GM19324 (cell line): Measurements from ENCODE around the gene KIAA0513.

ENCODE experiments used
- ATAC-seq: cut with Tn5 transposase; IDR thresholded peaks from one replicate; pipeline ENCODE4 v1.9.1; 2021; ENCODE audit warnings: mild to moderate bottlenecking, moderate library complexity; ENCODE audit not compliant: unreplicated experiment, low FRiP score

KIAA0513 gene

DNA sequence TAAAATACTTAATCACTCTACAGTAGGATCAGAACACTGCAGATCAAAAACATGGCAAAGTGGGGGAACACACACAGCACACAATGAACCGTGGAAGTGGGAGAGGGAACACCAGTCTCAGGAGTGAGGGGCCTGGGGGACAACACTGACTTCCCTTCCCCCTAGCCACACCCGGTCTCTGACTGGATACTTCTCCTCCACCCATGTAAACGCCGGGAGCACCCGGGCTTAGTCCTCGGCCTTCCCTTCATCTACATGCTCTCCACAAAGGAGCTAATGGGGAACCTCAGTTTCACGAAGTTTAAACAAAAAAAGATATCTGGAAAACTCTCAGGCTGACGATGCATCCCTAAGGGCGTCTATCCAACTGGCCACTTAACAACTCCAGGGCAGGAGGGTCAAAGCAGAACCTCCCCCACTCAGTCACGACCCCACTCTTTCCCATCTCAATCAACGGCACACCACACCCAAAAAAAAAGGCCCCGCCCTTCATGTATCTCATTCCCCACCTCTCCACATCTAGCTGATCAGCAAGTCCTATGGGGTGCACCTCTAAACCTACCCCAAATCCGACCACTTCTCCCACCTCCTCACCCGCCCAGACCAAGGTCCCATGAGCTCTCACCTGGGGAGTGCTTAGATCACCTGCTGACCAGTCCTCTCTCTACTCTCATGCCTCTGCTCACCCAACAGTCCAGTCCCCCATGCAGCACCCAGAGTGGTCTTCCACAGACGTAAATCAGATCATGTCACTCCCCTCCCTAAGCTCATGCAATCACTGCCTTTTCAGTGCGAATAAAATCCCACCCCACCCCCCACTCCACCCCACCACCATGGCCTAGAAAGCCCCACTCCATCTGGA lies 23.6 kb upstream of the KIAA0513 start:
- ATAC-seq: no peak

DNA sequence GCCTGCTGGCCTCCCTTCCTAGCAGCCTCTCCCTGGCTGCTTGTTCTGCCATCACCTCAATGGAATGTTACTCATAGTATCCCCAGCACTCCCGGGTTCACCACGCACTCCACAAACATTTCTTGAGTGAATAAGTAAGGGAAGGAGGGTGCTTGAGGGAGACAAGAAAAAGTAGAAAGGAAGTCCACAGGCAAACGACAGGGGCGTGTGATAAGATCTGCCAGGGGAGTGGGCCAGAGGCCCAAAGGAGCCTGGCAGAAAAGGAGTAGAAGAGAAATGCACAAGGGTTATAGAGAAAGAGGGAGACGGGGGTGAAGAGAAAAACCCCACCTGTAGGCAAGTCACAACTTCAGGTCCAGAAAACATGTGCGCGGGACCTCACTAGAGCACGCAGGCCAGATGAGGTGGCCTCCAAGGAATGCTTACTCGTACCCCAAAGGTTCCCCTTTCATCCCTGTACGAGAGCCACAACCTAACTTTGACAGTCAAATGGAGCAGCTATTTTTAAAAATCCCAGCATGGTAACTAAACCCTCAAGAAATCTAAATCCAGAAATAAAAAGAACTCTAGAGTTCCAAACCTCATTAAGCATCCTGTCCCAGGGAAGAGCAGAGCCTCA lies 22.9 kb upstream of the KIAA0513 start:
- no peak for ATAC-seq

DNA sequence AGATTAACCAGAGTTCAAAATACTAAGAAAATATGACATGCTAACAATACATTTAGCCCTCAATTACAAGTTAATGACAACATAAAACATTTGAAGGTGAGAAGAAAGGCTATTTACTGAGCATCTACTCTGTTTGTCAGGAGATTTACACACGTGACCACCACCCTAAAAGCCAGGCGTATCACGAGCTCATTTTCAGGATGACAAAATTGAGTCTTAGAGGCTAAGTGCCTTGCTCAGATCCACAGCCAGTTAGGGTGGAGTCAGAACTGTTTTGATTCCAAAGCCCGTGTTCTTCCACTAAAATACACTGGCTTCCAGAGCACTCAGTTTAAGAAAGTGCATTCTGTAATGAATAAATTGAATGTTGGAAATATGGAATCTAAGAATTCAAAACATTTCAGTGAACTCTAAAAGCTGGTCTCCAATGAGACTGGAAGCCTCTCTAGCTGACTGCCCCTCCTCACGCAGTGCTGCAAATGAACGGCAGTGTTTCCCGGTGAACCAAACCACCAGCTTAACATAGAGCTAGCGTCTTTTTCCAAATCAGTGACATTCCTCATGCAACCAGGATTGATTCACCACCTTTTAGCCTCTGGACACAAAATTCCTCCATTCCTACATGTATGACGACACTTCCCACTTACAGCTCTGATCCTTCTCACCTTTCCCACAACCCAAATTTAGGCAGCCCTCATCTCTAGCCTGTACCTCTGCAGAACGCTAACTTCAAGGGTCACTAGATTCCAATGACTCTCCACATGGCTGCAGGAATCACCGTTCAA lies 22.1 kb upstream of the KIAA0513 start:
- no peak for ATAC-seq

DNA sequence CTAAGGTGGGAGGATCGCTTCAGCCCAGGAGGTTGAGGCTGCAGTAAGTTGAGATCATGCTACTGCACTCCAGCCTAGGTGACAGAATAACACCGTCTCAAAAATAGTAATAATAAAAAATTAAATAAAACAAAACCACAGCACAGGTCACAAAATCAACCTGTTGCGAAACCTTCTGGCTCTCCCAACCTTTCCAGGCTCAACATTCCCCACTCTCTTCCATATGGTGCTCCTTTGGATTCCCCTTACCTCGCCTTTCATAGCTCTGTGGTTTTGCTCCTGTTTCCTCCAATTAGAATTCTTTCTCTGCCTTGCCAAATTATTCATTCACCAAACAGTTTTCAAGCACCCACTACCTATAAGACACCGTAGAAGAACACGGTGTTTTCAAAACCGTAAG lies 21.0 kb upstream of the KIAA0513 start:
- no peak for ATAC-seq

DNA sequence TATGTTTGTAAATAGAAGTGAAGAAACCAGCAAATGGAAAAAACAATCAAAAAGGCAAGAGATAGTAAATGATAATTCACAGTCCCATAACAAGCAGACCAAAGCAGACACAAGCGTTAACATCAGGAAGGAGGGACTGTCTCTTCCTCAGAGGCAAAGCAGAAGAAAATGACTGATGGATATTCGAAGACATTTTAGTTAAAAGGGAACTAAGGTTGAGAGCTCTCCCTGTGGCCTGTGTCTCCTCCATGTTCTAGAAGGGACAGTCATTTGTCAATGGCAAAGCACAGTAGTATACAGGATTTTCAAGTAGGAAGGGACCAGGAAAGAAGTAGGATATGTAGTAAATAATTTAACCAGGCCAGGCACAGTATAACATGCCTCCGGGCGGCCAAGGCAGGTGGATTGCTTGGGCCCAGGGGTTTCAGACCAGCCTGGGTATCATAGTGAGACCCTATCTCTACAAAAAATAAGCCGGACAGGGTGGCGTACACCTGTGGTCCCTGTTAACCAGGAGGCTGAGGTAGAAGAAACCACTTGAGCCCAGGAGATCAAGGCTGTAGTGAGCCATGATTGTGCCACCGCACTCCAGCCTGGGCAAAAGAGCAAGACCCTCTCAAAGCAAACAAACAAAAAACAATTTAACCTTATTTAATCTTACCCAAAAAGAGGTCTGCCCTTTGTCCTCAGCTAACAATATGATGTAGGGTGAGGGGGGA lies 19.9 kb upstream of the KIAA0513 start:
- no peak for ATAC-seq

DNA sequence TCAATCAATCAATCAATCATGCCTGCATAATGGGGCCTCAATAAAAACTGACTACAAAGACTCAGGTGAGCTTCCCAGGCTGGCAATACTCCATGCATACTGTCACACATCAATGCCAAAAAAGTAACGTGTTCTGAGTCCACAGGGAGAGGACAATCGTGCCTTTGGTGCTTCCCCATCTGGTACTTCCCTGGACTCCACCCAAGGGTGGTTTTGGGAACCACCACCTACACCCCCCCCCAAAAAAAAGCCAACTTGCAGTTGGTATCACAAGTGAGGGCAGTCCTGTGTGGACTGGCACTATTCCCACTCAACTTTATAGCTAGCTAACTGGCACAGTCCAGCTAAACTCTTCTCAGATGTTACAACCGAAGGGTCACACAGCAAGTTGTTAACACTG lies 19.3 kb upstream of the KIAA0513 start:
- ATAC-seq: no peak

DNA sequence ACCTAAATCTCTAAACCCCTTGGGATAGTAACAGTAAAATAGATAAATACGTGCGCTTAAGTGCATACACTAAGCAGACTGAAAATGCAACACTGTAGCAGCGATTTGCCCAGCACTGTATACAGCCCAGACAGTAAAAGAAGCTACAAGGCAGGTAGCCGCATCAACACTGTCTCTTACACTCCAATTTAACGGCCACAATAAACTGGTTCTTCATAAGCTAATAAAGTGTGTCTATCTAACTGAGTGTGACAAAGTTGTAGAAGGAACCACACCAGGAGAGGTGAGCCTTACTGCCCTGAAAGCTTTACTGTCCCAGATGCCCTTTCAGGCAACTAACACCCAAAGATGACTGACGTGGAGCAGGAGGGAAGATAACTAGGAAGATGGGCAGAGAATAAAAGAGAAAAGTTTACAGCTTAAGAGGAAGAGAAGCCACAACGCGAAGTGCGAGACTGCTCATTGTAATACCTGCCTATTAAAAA lies 17.1 kb upstream of the KIAA0513 start:
- ATAC-seq: no peak

DNA sequence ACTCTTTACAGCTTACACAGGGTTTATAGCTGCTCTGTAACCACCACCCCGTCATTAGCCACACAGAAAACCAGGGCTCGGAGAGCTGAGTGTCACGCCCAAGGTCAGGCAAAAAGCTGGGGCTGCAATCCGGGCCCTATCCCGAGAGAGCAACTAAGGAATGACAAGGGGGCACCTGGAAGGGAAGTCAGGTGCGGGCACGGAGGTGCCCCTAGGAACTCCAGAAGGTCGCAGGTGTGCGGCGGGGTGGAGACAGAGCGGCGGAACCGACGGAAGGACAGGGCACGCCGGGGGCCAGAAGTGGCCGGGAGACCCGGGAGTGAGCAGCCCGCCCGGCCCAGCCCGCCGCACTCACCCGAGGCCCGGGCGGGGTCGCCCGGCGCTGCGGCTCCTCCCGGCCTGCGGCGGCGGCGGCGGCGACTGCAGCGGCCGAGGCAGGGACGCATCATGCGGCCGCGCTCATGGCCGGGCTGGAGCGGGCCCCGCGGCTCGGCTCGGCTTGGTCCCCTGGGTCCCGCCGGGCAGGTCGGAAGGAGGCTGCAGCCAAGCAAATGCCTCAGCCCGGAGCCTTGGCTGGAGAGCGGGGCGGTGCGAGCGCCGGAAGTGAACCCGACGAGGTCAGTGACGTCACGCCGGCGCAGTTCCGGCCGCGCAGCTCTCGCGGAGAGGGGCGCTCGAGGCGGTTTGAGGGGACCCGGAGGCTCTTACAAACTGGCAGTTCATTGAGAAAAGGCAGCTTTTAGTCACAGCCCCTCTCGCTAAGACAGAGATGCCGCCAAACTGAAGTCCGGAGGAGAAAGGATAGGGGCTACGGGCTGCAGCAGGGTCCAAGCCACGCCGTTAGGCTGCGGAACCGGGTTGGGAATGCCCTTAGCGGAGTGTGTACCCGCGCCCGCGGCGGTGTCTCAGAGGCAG lies 16.4 kb upstream of the KIAA0513 start, which contains the start of gene ZDHHC7:
Gene ZDHHC7 (minus strand): TSS at position 605 of the 915 bp plus-strand sequence. CDS start 20,917 bp downstream, outside the sequence.
- peak; percentile 88 for ATAC-seq

DNA sequence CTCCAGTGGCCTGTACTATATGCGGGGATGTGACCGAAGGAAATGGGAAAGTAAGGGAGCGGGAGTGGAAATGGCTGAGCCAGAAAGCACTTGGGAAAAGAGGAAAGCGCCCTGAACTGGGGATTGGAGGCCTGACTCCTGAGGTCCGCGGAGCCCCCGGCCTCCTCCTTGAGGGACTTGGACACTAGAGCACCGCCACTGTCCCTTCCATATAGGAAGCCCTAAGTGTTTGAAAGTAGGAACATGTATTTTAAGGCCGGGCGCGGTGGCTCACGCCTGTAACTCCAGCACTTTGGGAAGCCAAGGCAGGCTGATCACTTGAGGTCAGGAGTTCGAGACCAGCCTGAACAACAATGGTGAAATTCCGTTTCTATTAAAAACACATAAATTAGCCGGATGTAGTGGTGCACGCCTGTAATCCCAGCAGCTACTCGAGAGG lies 15.7 kb upstream of the KIAA0513 start:
- no peak for ATAC-seq

DNA sequence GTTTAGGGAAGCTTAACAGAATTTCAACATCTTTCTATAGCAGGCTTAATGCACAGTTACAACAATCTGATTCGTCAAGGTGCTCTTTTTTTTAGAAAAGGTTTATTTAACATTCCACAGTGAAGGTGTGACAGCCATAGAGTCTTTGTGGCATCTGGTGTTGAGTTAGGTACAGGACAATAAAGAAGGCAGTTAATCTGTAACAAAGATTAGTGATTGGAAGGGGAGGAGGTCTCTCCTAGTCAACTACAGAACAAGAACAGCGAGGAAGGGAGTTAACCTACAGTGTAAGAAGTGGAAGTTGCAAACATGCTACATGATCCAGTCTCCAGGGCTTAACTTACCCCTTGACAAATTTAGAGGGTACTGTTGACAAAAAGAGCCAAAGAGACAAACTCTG lies 13.3 kb upstream of the KIAA0513 start:
- ATAC-seq: no peak

DNA sequence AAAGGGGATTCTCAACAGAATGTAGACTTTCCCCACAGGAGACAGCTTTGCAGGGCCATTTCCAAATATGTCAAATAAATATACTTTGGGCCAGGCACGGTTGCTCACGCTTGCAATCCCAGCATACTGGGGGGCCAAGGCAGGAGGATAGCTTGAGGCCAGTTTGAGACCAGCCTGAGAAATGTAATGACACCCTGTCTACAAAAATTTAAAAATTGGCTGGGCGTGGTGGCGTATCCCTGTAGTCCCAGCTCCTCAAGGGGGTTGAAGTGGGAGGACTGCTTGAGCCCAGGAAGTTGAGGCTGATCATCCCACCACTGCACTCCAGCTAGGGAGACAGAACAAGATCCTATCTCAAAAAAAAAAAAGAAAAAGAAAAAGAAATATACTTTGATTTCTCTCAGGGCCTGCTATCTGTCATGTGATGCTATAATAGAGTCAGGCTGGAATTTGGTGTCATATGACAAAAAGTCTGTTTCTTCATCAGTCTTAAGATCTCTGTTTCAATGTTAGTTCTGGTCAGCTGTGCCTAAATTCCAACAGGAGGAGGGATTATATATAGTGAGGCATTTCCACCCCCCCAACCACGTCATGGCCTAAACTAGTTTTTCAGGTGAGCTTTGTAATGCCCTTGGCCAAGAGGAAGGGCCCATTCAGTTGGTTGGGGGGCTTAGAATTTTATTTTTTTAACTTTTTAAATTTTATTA lies 12.0 kb upstream of the KIAA0513 start:
- ATAC-seq: no peak

DNA sequence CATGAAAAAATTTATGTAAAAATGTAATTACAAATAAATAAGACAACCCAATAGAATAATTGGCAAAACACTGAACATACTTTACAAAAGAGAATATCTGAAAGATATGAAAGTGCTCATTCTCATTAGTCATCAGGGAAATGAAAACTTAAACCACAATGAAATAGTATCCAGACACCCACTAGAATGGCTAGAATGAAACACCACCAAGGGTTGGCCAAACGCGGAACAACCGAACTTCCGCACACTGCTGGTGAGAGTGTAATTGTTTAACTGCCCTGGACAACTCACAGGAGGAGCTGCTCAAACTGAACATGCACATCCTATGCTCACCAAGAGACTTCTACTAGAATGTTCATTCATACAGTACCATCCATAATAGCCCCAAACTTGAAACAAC lies 10.4 kb upstream of the KIAA0513 start:
- ATAC-seq: no peak

DNA sequence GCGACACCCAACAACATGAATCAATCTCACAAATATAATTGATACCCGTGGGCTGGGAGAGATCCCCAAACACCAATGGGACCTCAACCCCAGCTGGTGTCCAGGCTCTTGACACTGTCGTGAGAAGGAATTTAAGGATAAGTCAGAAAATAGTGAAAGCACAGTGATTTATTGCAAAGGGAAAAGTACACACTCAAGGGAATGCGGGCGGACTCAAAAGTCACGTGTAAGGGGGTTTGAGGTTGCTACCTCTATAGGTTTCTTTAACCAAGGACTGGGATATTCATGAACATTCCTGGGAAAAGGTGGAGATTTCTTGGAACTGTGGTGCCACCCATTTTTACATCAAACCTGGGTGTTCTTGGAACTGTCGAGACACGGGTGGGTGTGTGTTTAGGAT lies 10.0 kb upstream of the KIAA0513 start:
- ATAC-seq: no peak

DNA sequence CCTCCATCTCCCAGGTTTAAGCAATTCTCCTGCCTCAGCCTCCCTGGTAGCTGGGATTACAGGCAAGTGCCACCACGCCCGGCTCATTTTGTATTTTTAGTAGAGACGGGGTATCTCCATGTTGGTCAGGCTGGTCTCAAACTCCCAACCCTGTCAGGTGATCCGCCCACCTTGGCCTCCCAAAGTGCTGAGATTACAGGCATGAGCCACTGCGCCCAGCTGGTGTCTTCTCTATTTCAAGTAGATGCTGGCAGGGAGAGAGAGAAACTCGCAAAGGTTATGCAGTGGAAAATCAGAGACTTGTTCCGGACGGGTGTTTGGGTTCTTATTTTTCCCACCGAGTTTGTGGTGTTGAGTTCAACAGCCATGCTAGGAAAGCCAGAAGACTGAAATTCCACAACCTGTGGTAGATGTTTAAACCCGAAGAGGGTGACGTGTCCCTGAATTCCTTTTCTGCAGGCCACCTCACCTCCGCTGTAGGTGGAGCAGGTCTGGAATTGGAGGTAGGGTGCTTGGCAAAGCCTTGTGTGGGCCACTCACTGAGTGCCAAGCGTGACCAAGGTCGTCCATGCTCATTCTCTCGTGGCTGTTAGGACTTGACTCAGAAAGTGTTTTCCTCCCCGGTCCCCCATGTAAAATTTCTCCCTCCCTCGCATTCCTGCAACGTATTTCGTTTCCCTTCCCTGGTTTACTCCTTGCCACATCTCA lies 8.9 kb upstream of the KIAA0513 start:
- no peak for ATAC-seq

DNA sequence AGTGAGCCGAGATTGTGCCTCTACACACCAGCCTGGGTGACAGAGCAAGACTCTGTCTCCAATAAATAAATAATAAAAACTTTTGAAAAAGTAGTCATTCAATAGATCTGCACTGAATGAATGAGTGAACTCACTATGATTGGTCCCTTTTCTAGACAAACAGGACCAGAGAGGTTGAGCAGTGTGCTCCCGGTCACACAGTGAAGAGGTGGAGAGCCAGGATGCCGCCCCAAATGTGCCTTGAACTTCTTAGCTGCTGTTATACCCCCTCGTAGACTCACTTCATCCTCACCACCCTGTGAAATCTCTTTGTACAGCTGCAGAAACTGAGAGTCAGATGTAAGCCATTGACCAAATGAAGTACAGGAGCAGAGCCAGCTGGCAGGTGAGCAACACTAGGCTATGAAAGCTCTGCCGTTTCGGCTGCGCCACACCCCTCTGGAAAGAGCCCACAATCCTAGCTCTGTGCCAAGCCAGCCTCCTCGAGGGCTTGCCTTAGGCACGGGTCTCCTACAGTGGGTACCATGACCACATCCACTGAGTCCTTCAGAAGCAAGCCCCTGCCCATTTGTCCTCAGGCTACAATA lies 7.8 kb upstream of the KIAA0513 start:
- ATAC-seq: no peak

DNA sequence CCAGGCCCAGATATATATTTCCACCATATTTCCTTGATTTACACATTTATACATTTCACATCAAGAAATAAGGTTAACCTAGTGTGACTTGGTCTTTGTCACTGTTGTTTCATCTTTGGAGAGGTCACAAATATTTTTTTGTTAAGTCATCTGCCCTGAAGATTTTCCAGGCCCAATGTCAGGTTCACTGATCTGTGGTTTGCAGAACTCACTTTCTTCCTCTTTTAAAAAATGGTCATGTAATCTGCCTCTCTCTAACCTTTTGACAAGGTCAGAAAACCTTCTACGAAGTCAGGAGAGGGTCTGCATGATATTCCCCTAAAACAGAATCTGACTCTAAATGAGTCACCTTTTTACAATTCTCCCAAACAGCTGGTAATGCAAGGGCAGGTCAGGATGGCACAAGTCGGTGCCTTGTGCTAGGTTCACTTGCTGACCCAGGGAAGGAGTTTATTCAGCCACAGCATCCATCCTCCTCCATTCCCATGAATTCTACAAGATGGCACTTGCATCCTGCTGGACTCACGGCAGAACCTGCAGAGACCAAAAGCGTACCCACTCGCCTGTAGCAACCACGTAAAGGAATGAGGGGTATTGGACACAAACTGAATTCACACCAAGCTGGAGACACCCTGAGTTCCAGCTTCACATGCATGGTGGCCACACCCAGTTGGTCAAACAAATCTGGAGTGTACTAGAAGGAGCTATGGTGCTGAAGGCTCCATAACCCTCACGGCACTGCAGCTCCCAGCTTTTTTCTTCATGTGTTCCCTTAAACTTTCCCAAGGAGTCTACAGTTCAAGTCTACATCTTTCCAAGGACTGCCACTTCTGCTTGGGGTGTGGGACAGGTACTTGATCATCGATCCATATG lies 1.6 kb upstream of the KIAA0513 start:
- ATAC-seq: no peak

DNA sequence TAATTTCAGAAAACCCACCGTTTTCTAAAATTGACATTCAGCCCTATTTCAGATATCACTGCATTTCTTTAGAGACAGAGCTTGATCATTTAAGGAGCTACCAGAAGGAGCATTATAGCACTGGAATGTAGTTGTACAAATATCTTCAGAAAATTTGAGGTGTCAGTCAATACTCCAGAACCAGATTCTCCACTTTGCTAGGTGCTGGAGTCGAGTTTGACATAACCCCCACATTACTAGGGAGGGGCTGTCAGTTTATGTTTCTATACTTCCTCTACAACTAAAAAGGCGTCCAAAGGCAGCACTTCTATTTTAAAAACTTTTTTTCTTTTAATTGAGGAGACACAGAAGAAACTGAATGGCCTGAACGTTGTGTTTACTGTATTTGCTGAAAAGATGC lies 892 bp upstream of the KIAA0513 start:
- ATAC-seq: no peak
